Uterus (tissue), 2 donors: ENCODE data around the gene NXPH2.

ENCODE experiments used
- CTCF ChIP-seq, 4 experiments: fragments of 200-600 bp in 2 of 4; fragments of 450-650 bp in 2 of 4; sonication (generic) in 2 of 4; IDR thresholded peaks; one replicate each; pipeline ENCODE4 v1.5.1; 2016 to 2019; ENCODE audit warnings: antibody characterized with exemption in 4 of 4, mild to moderate bottlenecking in 2 of 4, moderate library complexity in 1 of 4
- POLR2A ChIP-seq, 2 donors: fragments of 450-650 bp; IDR thresholded peaks; one replicate each; pipeline ENCODE4 v1.6.1; 2016; ENCODE audit warnings: antibody characterized with exemption in 2 of 2, mild to moderate bottlenecking in 1 of 2, moderate library complexity in 1 of 2

GRCh38 chr2:138727956-138728355 lies 52.2 kb downstream of the NXPH2 start:
- TF ChIP-seq CTCF (IDR thresholded peaks at IDR 0.05) = no peak
- TF ChIP-seq POLR2A (IDR thresholded peaks at IDR 0.05) = no peak
